Dendritic cell treated with granulocyte-macrophage colony-stimulating factor and Interleukin-4, amounts not matched to agents 40 ng/mL and 50 ng/mL, for 4 days (primary cell): ENCODE data around the gene CD1B.

Experiments
- H3K27ac Mint-ChIP-seq: one replicate; pipeline ENCODE4 v1.8.0; 2022; ENCODE audit warnings: mild to moderate bottlenecking, mixed read lengths
- H3K27me3 Mint-ChIP-seq: one replicate; pipeline ENCODE4 v1.8.0; 2022; ENCODE audit warnings: mild to moderate bottlenecking, mixed read lengths
- H3K36me3 Mint-ChIP-seq: one replicate; pipeline ENCODE4 v1.8.0; 2022; ENCODE audit warnings: low read depth, mixed read lengths
- H3K4me1 Mint-ChIP-seq: one replicate; pipeline ENCODE4 v1.8.0; 2022; ENCODE audit warnings: low read depth, mixed read lengths
- H3K4me3 Mint-ChIP-seq: one replicate; pipeline ENCODE4 v1.8.0; 2022; ENCODE audit warnings: mild to moderate bottlenecking, moderate library complexity, mixed read lengths
- H3K9me3 Mint-ChIP-seq: one replicate; pipeline ENCODE4 v1.8.0; 2022; ENCODE audit warnings: mixed read lengths
- intact Hi-C: fragments of 100-400 bp; cut with micrococcal nuclease; formaldehyde crosslinking; loops from one replicate; pipeline ENCODE4 v1.15.0; 2022

The CD1B gene

DNA sequence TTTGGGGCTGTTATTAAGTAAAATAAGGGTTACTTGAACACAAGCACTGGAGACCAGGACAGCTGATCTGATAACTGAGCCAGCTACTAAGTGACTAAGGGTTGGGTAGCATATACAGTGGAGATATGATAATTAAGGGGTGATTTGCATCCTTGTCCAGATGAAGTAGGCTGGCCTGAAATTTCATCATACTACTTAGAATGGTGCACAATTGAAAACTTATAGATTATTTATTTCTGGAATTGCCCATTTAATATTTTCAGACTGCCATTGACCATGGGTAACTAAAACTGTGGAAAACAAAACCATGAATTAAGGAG, 3.8 kb upstream of the CD1B start:
- Mint-ChIP-seq H3K9me3 (peaks cover 12% of the 10 kb centered on the region), H3K27me3 (peaks cover 3% of the 10 kb centered on the region), H3K4me3 (no peak overlapping the region), H3K4me1 (peaks cover 26% of the 10 kb centered on the region), H3K27ac (no peak overlapping the region), H3K36me3 (peaks cover 6% of the 10 kb centered on the region)
- intact Hi-C loops, result loop anchor here (10.0 kb wide), 1 partner anchor 160 kb away; no protein-coding TSS in a partner anchor

GRCh38 chr1:158334526-158335212, 3.3 kb upstream of the CD1B start:
- peaks cover 12% of the 10 kb centered on the region for H3K9me3 Mint-ChIP-seq
- peaks cover 23% of the 10 kb centered on the region for H3K4me1 Mint-ChIP-seq
- intact Hi-C loops, result loop anchor here (10.0 kb wide), 1 partner anchor 160 kb away; no protein-coding TSS in a partner anchor
- H3K36me3 Mint-ChIP-seq, result peaks cover 6% of the 10 kb centered on the region
- no peak overlapping the region for H3K4me3 Mint-ChIP-seq
- no peak overlapping the region for H3K27ac Mint-ChIP-seq
- peaks cover 3% of the 10 kb centered on the region for H3K27me3 Mint-ChIP-seq

- Mint-ChIP-seq H3K27ac (peak overlapping the region; percentile 54), H3K27me3 (no peaks in the 10 kb centered on the region), H3K4me3 (peak overlapping the region; percentile 37), H3K9me3 (peaks cover 12% of the 10 kb centered on the region), H3K4me1 (peaks cover 23% of the 10 kb centered on the region), H3K36me3 (peaks cover 17% of the 10 kb centered on the region)
- intact Hi-C loops, result loop anchor here (10.0 kb wide), 1 partner anchor 161 kb away; no protein-coding TSS in a partner anchor
Observed at GRCh38 chr1:158333405-158334155, 2.2 kb upstream of the CD1B start.

DNA sequence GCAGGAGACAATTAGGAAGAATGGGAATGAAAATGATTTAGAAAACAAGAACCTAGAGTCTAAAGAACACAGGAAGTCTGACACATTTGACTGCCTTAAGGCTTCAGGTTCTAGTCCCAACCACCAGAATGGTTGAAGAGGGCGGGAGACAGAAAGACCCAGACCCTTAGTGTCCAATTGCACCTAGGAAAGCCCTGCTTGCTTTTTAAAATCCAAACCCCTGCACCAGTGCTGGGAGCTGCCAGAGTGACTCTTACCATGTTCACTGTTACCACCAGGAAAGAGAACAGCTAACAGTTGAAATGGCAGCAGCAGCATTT, 265 bp downstream of the CD1B start:
- Mint-ChIP-seq H3K36me3 (peaks cover 15% of the 10 kb centered on the region), H3K9me3 (no peaks in the 10 kb centered on the region), H3K27ac (no peak overlapping the region), H3K4me3 (no peak overlapping the region), H3K4me1 (peaks cover 23% of the 10 kb centered on the region), H3K27me3 (no peaks in the 10 kb centered on the region)
- intact Hi-C loops, result loop anchor here (10.0 kb wide), 1 partner anchor 164 kb away; no protein-coding TSS in a partner anchor

DNA sequence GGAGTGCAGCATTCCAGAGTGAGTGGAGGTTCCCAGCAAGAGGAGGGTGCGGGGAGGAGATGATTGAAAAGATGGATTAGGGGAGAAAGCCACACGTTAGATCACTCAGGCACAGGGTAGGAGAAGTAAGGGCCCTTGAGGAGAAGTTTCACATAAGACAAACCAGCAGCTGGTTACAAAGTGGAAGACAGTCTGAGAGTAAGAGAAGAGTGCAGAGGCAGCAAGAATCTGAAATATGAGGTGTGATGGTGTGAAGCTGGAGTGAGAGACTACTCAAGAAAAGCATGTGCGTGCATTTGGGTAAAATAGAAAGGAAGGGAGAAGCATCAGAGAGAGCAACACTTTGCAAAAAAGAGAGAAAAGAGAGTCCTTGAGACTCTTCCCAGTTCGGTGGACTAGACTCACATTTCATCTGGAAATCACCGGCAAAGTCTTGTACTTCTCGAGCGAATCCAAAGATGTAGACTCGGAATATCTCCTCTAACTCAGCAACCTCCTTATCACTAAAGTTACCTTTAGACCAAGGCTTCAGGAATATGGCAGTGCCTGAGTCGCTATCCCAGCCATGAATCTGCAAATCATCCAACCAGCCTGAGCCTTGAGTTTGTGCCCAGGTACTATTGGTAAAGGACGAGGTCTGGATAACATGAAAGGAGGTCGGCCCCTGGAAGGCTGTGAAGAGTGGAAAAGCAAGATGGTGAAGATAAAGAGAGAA, 783 bp downstream of the CD1B start:
- no peak overlapping the region for H3K4me3 Mint-ChIP-seq
- no peaks in the 10 kb centered on the region for H3K9me3 Mint-ChIP-seq
- H3K27me3 Mint-ChIP-seq, result no peaks in the 10 kb centered on the region
- intact Hi-C loops, result loop anchor here (10.0 kb wide), 1 partner anchor 164 kb away; no protein-coding TSS in a partner anchor
- H3K36me3 Mint-ChIP-seq, result peaks cover 15% of the 10 kb centered on the region
- peaks cover 20% of the 10 kb centered on the region for H3K4me1 Mint-ChIP-seq
- H3K27ac Mint-ChIP-seq, result no peak overlapping the region

- Mint-ChIP-seq H3K36me3 (peaks cover 15% of the 10 kb centered on the region), H3K27ac (no peak overlapping the region), H3K27me3 (no peaks in the 10 kb centered on the region), H3K4me1 (peaks cover 22% of the 10 kb centered on the region), H3K4me3 (no peak overlapping the region), H3K9me3 (no peaks in the 10 kb centered on the region)
- intact Hi-C loops, result loop anchor here (2.0 to 10.0 kb wide), 3 partner anchors 82 to 165 kb away; no protein-coding TSS in a partner anchor
Observed at GRCh38 chr1:158329733-158330132, 1.6 kb downstream of the CD1B start.

- Mint-ChIP-seq H3K27ac (no peak overlapping the region), H3K4me1 (peaks cover 27% of the 10 kb centered on the region), H3K4me3 (no peak overlapping the region), H3K27me3 (no peaks in the 10 kb centered on the region), H3K9me3 (no peaks in the 10 kb centered on the region), H3K36me3 (peaks cover 15% of the 10 kb centered on the region)
- intact Hi-C loops, result loop anchor here (2.0 to 5.0 kb wide), 2 partner anchors 82 to 126 kb away; no protein-coding TSS in a partner anchor
Observed at GRCh38 chr1:158329300-158329699, 2.0 kb downstream of the CD1B start.

GRCh38 chr1:158328426-158328825, 2.9 kb downstream of the CD1B start:
- H3K9me3 Mint-ChIP-seq, result peaks cover 1% of the 10 kb centered on the region
- H3K4me1 Mint-ChIP-seq, result peaks cover 28% of the 10 kb centered on the region
- H3K27me3 Mint-ChIP-seq, result no peaks in the 10 kb centered on the region
- intact Hi-C loops, result loop anchor here (2.0 to 5.0 kb wide), 2 partner anchors 81 to 126 kb away; no protein-coding TSS in a partner anchor
- H3K4me3 Mint-ChIP-seq, result no peak overlapping the region
- no peak overlapping the region for H3K27ac Mint-ChIP-seq
- peaks cover 15% of the 10 kb centered on the region for H3K36me3 Mint-ChIP-seq

GRCh38 chr1:158327481-158327880, 3.9 kb downstream of the CD1B start:
- Mint-ChIP-seq H3K9me3 (peaks cover 11% of the 10 kb centered on the region), H3K27ac (no peak overlapping the region), H3K4me1 (peaks cover 32% of the 10 kb centered on the region), H3K36me3 (peaks cover 24% of the 10 kb centered on the region), H3K27me3 (peaks cover under 1% of the 10 kb centered on the region), H3K4me3 (peak overlapping the region; percentile 11)
- intact Hi-C loops, result loop anchor here (2.0 to 5.0 kb wide), 2 partner anchors 37 to 80 kb away; no protein-coding TSS in a partner anchor

- H3K4me1 Mint-ChIP-seq, result peaks cover 43% of the 10 kb centered on the region
- peak overlapping the region; percentile 17 for H3K4me3 Mint-ChIP-seq
- intact Hi-C loops, result no loop called here
- peak overlapping the region; percentile 73 for H3K27ac Mint-ChIP-seq
- H3K9me3 Mint-ChIP-seq, result peaks cover 15% of the 10 kb centered on the region
- peaks cover 26% of the 10 kb centered on the region for H3K36me3 Mint-ChIP-seq
- H3K27me3 Mint-ChIP-seq, result peaks cover 1% of the 10 kb centered on the region
Observed at GRCh38 chr1:158324395-158324794, 6.9 kb downstream of the CD1B start.

GRCh38 chr1:158323866-158324265, 7.5 kb downstream of the CD1B start:
- Mint-ChIP-seq H3K27me3 (peaks cover 1% of the 10 kb centered on the region), H3K4me1 (peaks cover 47% of the 10 kb centered on the region), H3K4me3 (no peak overlapping the region), H3K9me3 (peaks cover 21% of the 10 kb centered on the region), H3K27ac (peak overlapping the region; percentile 73), H3K36me3 (peaks cover 24% of the 10 kb centered on the region)
- intact Hi-C loops, result no loop called here

DNA sequence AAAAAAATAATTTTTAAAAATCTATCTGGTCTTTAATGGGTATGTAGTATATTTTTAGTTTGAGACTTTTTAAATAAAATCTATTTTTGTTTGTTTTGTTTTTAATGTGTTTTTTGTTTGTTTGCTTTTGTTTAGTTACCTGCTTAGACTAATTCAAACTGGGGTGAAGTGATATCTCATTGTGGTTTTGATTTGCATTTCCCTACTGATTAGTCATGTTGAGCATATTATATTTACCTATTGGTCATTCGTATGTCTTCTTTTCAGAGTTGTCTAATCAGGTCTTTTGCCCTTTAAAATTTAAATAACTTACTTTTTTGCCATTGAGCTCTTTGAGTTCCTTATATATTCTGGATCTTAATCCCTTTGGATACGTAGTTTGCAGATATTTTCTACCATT, 20.3 kb downstream of the CD1B start:
- peaks cover 18% of the 10 kb centered on the region for H3K9me3 Mint-ChIP-seq
- no peaks in the 10 kb centered on the region for H3K4me1 Mint-ChIP-seq
- H3K4me3 Mint-ChIP-seq, result no peak overlapping the region
- no peak overlapping the region for H3K27ac Mint-ChIP-seq
- intact Hi-C loops, result no loop called here
- H3K27me3 Mint-ChIP-seq, result peaks cover 7% of the 10 kb centered on the region
- H3K36me3 Mint-ChIP-seq, result no peaks in the 10 kb centered on the region

DNA sequence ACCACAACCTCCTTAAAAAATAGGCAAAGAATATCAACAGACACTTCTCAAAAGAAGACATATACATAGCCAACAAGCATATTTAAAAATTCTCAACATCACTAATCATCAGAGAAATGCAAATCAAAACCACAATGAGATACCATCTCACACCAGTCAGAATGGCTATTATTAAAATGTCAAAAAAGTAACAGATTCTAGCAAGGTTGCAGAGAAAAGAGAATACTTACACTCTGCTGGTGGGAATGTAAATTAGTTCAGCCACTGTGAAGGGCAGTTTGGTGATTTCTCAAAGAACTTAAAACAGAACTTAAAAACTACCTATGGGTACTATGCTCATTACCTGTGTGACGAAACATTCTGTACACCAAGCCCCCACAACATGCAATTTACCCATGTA, 20.7 kb downstream of the CD1B start:
- H3K4me3 Mint-ChIP-seq, result no peak overlapping the region
- H3K27me3 Mint-ChIP-seq, result peaks cover 7% of the 10 kb centered on the region
- H3K36me3 Mint-ChIP-seq, result no peaks in the 10 kb centered on the region
- H3K9me3 Mint-ChIP-seq, result peaks cover 18% of the 10 kb centered on the region
- no peak overlapping the region for H3K27ac Mint-ChIP-seq
- intact Hi-C loops, result no loop called here
- no peaks in the 10 kb centered on the region for H3K4me1 Mint-ChIP-seq

DNA sequence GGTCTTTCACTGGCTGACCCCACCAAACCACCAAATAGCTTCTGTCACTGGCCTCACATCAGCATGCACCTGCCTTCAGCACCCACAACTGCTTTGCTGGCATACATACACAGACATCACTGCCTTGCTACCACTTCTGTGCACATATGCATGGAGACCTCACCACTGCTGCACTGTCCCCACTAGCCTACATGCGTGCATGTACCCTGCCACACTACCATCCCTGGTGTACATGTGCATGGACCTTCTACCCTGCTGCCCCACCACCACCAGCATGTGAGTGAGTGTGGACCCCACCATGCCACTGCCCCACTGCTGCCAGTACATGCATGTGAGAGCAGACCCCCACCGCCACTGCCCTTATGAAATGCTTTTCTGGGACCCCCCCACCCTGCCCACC, 35.5 kb downstream of the CD1B start:
- intact Hi-C loops, result no loop called here
- Mint-ChIP-seq H3K4me3 (no peak overlapping the region), H3K9me3 (peaks cover 46% of the 10 kb centered on the region), H3K27me3 (peaks cover 3% of the 10 kb centered on the region), H3K4me1 (peaks cover 18% of the 10 kb centered on the region), H3K36me3 (peaks cover 33% of the 10 kb centered on the region), H3K27ac (no peak overlapping the region)
